SK-N-SH treated with all-trans-retinoic acid at 6 μM for 48 hours (cell line): ENCODE results near the gene OBP2A.

Experiments
- ATAC-seq: fragments of 200-7000 bp; cut with Tn5 transposase; 3 replicates; pipeline ENCODE4 v1.9.1; 2020; ENCODE audit warnings: mild to moderate bottlenecking, moderate library complexity
- BACH2 ChIP-seq: fragments of 250-450 bp; sonication (Bioruptor Pico); IDR thresholded peaks from 2 replicates; pipeline ENCODE4 v1.9.0; 2021; ENCODE audit warnings: mild to moderate bottlenecking, borderline replicate concordance
- CREB5 ChIP-seq: fragments of 250-450 bp; sonication (Bioruptor Pico); IDR thresholded peaks from 2 replicates; pipeline ENCODE4 v1.5.1; 2020; ENCODE audit warnings: low read depth, mild to moderate bottlenecking, moderate library complexity
- CSRNP3 ChIP-seq: fragments of 250-450 bp; sonication (Bioruptor Pico); IDR thresholded peaks from 2 replicates; pipeline ENCODE4 v1.5.1; 2021; ENCODE audit warnings: mild to moderate bottlenecking, moderate library complexity
- ESRRG ChIP-seq: fragments of 250-450 bp; sonication (Bioruptor Pico); IDR thresholded peaks from 2 replicates; pipeline ENCODE4 v1.6.1; 2021; ENCODE audit warnings: mild to moderate bottlenecking
- ISL1 ChIP-seq: fragments of 250-450 bp; sonication (Bioruptor Pico); IDR thresholded peaks from 2 replicates; pipeline ENCODE4 v2.1.2; 2022; ENCODE audit warnings: mild to moderate bottlenecking, moderate library complexity
- OSR1 ChIP-seq: fragments of 250-450 bp; sonication (Bioruptor Pico); IDR thresholded peaks from 2 replicates; pipeline ENCODE4 v1.8.0; 2022; ENCODE audit warnings: moderate library complexity, mild to moderate bottlenecking, inconsistent platforms
- PATZ1 ChIP-seq: fragments of 250-450 bp; sonication (Bioruptor Pico); IDR thresholded peaks from 2 replicates; pipeline ENCODE4 v1.8.0; 2020; ENCODE audit warnings: mild to moderate bottlenecking, moderate library complexity, borderline replicate concordance
- PPARA ChIP-seq: fragments of 250-450 bp; sonication (Bioruptor Pico); IDR thresholded peaks from 2 replicates; pipeline ENCODE4 v1.5.0; 2020; ENCODE audit warnings: mild to moderate bottlenecking, borderline replicate concordance
- RARB ChIP-seq: fragments of 250-450 bp; sonication (Bioruptor Pico); IDR thresholded peaks from 2 replicates; pipeline ENCODE4 v1.8.0; 2021; ENCODE audit warnings: mild to moderate bottlenecking, moderate library complexity
- SNAI2 ChIP-seq: fragments of 250-450 bp; sonication (Bioruptor Pico); IDR thresholded peaks from 2 replicates; pipeline ENCODE4 v1.5.0; 2020; ENCODE audit warnings: mild to moderate bottlenecking, moderate library complexity
- TOX ChIP-seq: fragments of 250-450 bp; sonication (Bioruptor Pico); IDR thresholded peaks from 2 replicates; pipeline ENCODE4 v1.8.0; 2021; ENCODE audit warnings: mild to moderate bottlenecking, moderate library complexity, borderline replicate concordance
- TSHZ2 ChIP-seq: fragments of 250-450 bp; sonication (Bioruptor Pico); IDR thresholded peaks from 2 replicates; pipeline ENCODE4 v1.5.0; 2020; ENCODE audit warnings: mild to moderate bottlenecking, moderate library complexity
- ZC3H10 ChIP-seq: fragments of 250-450 bp; sonication (Bioruptor Pico); IDR thresholded peaks from 2 replicates; pipeline ENCODE4 v1.5.1; 2021; ENCODE audit warnings: mild to moderate bottlenecking, moderate library complexity
- ZFP3 ChIP-seq: fragments of 250-450 bp; sonication (Bioruptor Pico); IDR thresholded peaks from 2 replicates; pipeline ENCODE4 v1.5.0; 2020; ENCODE audit warnings: mild to moderate bottlenecking, moderate library complexity
- ZFP30 ChIP-seq: fragments of 450-650 bp; formaldehyde crosslinking; IDR thresholded peaks from 2 replicates; pipeline ENCODE4 v1.5.0; 2022; ENCODE audit warnings: mild to moderate bottlenecking, moderate library complexity
- ZNF70 ChIP-seq: fragments of 450-650 bp; formaldehyde crosslinking; IDR thresholded peaks from 2 replicates; pipeline ENCODE4 v1.5.0; 2020; ENCODE audit warnings: mild to moderate bottlenecking, moderate library complexity
- ZNF8 ChIP-seq: fragments of 450-650 bp; formaldehyde crosslinking; IDR thresholded peaks from 2 replicates; pipeline ENCODE4 v1.5.0; 2020; ENCODE audit warnings: mild to moderate bottlenecking, moderate library complexity

OBP2A gene

GRCh38 chr9:135573124-135573523 is 27.2 kb downstream of the OBP2A start:
- ATAC-seq, result no peak
- TF ChIP-seq OSR1 (CRISPR knock-in tag) (no peak), ISL1 (no peak), TSHZ2 (CRISPR knock-in tag) (no peak), BACH2 (CRISPR knock-in tag) (no peak), RARB (CRISPR knock-in tag) (no peak), SNAI2 (CRISPR knock-in tag) (no peak), ZNF8 (CRISPR knock-in tag) (no peak), ZNF70 (no peak), PPARA (CRISPR knock-in tag) (no peak), ZC3H10 (CRISPR knock-in tag) (no peak)
- TF ChIP-seq, all 23 proteins: peak for 0

- no peak for ATAC-seq
- no peak for TF ChIP-seq TSHZ2 (CRISPR knock-in tag)
- TF ChIP-seq, all 23 proteins: peak for 0
Measured at GRCh38 chr9:135574331-135574730, 28.4 kb downstream of the OBP2A start.

- TF ChIP-seq CSRNP3 (CRISPR knock-in tag) (no peak), TSHZ2 (CRISPR knock-in tag) (no peak), ZC3H10 (CRISPR knock-in tag) (no peak), ISL1 (no peak), TOX (CRISPR knock-in tag) (no peak), ZFP3 (CRISPR knock-in tag) (no peak), ZNF8 (CRISPR knock-in tag) (no peak)
- no peak for ATAC-seq
Measured at GRCh38 chr9:135574943-135575342, 29.0 kb downstream of the OBP2A start.

GRCh38 chr9:135575995-135576631 is 30.2 kb downstream of the OBP2A start:
- TF ChIP-seq RARB (CRISPR knock-in tag), result no peak
- no peak for TF ChIP-seq ZFP30 (CRISPR knock-in tag)
- no peak for TF ChIP-seq ZFP3 (CRISPR knock-in tag)
- TF ChIP-seq OSR1 (CRISPR knock-in tag), result no peak
- no peak for TF ChIP-seq PPARA (CRISPR knock-in tag)
- no peak for TF ChIP-seq SNAI2 (CRISPR knock-in tag)
- TF ChIP-seq TOX (CRISPR knock-in tag), result no peak
- TF ChIP-seq ISL1, result no peak
- no peak for TF ChIP-seq PATZ1 (CRISPR knock-in tag)
- TF ChIP-seq CREB5, result no peak
- no peak for TF ChIP-seq ESRRG (CRISPR knock-in tag)
- no peak for TF ChIP-seq ZNF70
- no peak for TF ChIP-seq TSHZ2 (CRISPR knock-in tag)
- ATAC-seq, result no peak
